Neural progenitor cell (in vitro differentiated cells): ENCODE results near the gene PRR33.

Experiments
- EZH2 ChIP-seq: fragments of 200-600 bp; sonication (generic); IDR thresholded peaks from 2 replicates; pipeline ENCODE4 v1.6.1; 2017; ENCODE audit warnings: antibody characterized with exemption, mild to moderate bottlenecking, moderate library complexity
- TF ChIP-seq, protein P1 (sequence below): fragments of 200-600 bp; sonication (generic); IDR thresholded peaks from 2 replicates; pipeline ENCODE4 v1.5.1; 2017; ENCODE audit warnings: antibody characterized with exemption, mild to moderate bottlenecking

DNA sequence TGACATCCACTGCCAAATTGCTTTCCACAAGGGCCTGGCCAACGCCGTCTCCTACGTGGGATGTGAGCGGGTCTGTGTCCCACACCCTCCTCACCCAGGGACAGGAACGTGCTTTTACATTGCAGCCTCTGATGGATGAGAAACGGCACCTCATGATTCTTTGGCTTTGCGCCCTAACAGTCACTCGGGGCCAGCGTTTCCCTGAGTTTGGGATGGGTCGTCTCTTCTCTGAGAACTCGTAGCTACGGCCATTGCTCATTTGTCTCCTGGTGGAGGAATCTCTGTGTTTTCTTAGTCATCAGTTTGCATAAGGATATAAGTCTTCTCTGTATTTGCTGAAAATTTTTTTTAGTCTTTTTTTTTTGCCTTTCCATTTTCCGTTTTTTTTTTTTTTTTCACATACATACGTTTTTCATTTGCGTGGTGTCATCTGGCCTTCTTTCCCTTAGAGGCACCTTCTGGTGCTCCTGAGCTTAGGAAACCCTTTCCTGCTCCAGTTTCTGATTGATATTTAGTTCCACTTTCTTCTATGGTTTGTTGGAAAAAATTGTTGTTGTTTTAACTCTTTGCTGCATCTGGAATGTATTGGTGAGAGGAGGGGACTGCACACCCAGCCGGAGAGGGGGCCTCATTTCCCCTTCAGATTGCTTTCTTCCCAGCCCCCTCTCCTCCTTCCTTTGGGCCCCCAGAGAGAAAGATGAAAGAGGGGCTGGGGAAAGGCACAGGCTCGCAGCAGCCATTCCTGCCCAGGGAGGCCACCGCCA is 39.8 kb upstream of the PRR33 start:
- no peak for TF ChIP-seq EZH2
- TF ChIP-seq, protein P1, sequence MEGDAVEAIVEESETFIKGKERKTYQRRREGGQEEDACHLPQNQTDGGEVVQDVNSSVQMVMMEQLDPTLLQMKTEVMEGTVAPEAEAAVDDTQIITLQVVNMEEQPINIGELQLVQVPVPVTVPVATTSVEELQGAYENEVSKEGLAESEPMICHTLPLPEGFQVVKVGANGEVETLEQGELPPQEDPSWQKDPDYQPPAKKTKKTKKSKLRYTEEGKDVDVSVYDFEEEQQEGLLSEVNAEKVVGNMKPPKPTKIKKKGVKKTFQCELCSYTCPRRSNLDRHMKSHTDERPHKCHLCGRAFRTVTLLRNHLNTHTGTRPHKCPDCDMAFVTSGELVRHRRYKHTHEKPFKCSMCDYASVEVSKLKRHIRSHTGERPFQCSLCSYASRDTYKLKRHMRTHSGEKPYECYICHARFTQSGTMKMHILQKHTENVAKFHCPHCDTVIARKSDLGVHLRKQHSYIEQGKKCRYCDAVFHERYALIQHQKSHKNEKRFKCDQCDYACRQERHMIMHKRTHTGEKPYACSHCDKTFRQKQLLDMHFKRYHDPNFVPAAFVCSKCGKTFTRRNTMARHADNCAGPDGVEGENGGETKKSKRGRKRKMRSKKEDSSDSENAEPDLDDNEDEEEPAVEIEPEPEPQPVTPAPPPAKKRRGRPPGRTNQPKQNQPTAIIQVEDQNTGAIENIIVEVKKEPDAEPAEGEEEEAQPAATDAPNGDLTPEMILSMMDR, result no peak
